ENCODE measurements around the gene CRELD2. TPM values are rescaled to one million over a fixed set of nuclear protein-coding genes. Genes with fewer than 3 reads are reported as not detected.

The CRELD2 gene
- total and polyA plus RNA-seq, 2 of the 8 experiments (the other 6 are each of a cell fraction or from before 2014, with no cell fraction given): 24.5 to 36.6 TPM

DNA sequence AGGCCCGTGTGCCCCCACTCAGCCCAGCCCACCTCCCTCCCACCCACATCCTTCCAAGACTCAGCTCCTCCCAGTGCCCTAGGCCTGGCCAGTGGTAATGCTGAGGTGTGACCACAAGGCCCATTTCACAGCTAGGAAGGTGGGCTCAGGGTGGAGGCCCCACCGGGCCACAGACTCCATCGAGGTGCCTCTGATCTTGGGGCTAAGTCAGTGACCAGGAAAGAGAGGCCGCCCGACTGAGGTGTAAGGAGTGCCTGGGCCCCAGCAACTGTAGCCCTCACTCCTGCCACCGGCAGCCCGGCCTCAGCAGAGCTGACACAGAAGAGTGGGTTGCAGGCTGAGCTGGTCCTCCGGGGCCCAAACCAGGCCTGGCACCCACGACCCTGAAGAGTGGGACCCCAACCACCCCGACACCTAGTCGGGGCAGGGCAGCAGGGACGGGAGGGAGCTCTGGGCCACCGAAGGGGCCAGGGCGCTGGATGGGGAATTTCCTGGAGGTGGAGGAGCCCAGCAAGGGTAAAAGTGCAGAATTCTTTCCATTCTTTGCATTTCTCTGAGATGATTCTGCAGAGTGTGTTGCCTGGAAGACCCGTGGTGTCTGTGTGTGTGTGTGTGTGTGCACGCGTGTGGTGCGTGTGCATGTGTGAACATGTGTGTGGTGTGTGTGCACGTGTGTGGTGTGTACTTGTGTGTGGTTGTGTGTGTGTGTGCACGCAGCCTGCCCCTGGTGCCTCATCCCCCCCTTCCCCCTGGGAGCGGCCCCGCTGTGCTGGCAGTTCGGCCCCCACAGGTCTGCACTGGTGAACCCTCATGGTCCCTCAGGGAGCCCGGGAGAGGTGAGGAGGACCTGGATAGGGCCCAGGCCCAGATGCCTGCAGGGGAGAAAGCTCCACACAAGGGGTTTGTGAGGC, 33.8 kb downstream of the CRELD2 start:
- Histone ChIP-seq H2BK120ac (replicated peaks; ENCODE audit: low read depth, low read length) (no peak overlapping the region), H4K8ac (ENCODE audit: extremely low read depth, insufficient read depth, low read length) (peak overlapping the region; percentile 51), H2AK5ac (ENCODE audit: low read depth, low read length) (no peak overlapping the region), H2AFZ (ENCODE audit: low read length) (no peak overlapping the region), H2BK15ac (ENCODE audit: low read length) (0 out of 2 replicates have a peak overlapping the region, but pooled peaks have one; percentile 29), H3K4me3 (ENCODE audit: extremely low read depth in 1 of 4, insufficient read depth in 2 of 4, low read depth in 3 of 4, low read length in 4 of 4) (no peak overlapping the region), H3K14ac (ENCODE audit: insufficient read length) (no peak overlapping the region), H4K20me1 (replicated peaks in 1 of 2; ENCODE audit: control insufficient read depth in 1 of 2, insufficient read depth in 2 of 2, low read length in 2 of 2) (peaks cover 0 to 2% of the 10 kb centered on the region in 2 experiments), H3K36me3 (ENCODE audit: control insufficient read depth in 2 of 4, insufficient read depth in 4 of 4, low read length in 3 of 4) (no peaks in the 10 kb centered on the region), H3K56ac (replicated peaks; ENCODE audit: insufficient read length, low read depth, low read length) (no peak overlapping the region), H3K4me1 (replicated peaks in 1 of 4; ENCODE audit: control insufficient read depth in 3 of 4, insufficient read depth in 4 of 4, low read length in 3 of 4) (peaks cover 0 to 24% (median 11%) of the 10 kb centered on the region in 4 experiments; a peak in 5 of 7 replicates), H3K79me1 (ENCODE audit: low read depth, low read length) (no peaks in the 10 kb centered on the region), H3K18ac (ENCODE audit: extremely low read depth, low read length) (no peak overlapping the region), H3K4ac (replicated peaks; ENCODE audit: insufficient read length, low read depth, low read length) (no peak overlapping the region), H3K4me2 (ENCODE audit: insufficient read depth in 1 of 2, low read depth in 2 of 2, low read length in 2 of 2) (no peak overlapping the region), H2BK5ac (ENCODE audit: low read depth, low read length) (peak overlapping the region; percentile 83; the same call in 1 of the 2 replicates), H3K23ac (ENCODE audit: insufficient read length) (no peak overlapping the region), H4K5ac (ENCODE audit: insufficient read length, low read depth, low read length) (no peak overlapping the region), H3K79me2 (ENCODE audit: control insufficient read depth in 1 of 2, insufficient read depth in 2 of 2, low read length in 2 of 2) (no peaks in the 10 kb centered on the region), H3K27me3 (replicated peaks in 1 of 4; ENCODE audit: control insufficient read depth in 3 of 4, extremely low read depth in 1 of 4, insufficient read depth in 3 of 4, low read length in 3 of 4) (no peaks in the 10 kb centered on the region), H2BK20ac (ENCODE audit: low read length) (no peak overlapping the region), H3K23me2 (ENCODE audit: low read depth, low read length) (no peaks in the 10 kb centered on the region), H3K9me3 (ENCODE audit: insufficient read depth in 2 of 2, low read depth in 1 of 2, low read length in 1 of 2) (no peaks in the 10 kb centered on the region), H3K27ac (ENCODE audit: low read depth, low read length) (no peak overlapping the region), H2BK12ac (ENCODE audit: low read depth, low read length) (peak overlapping the region; percentile 96; the same call in 1 of the 2 replicates), H4K91ac (replicated peaks; ENCODE audit: insufficient read length, low read length) (peak overlapping the region; percentile 81), H3K9ac (replicated peaks in 1 of 4; ENCODE audit: extremely low read depth in 1 of 4, low read depth in 3 of 4, low read length in 3 of 4) (no peak overlapping the region)
- TF ChIP-seq SIN3A (conservative IDR thresholded peaks at IDR 0.05 in 1 of 2, IDR thresholded peaks at IDR 0.05 in 1 of 2; ENCODE audit: low read depth in 1 of 2, low read length in 2 of 2) (no peak), TEAD4 (IDR thresholded peaks at IDR 0.05; ENCODE audit: low read depth, low read length) (0 out of 2 replicates have a peak, but pooled peaks have one; percentile 12), RBBP5 (IDR thresholded peaks at IDR 0.05; ENCODE audit: borderline replicate concordance, low read depth, low read length) (no peak)
- ChIA-PET POLR2A (ENCODE audit: partially characterized antibody) (interaction anchor here (0.7 to 1.9 kb wide), 7 partner anchors 8 to 19 kb away, joined by 3 to 10 read pairs (median 4); partner anchors contain the start of gene PIM3), CTCF (ENCODE audit: partially characterized antibody) (interaction anchor here (0.6 to 2.4 kb wide), 6 partner anchors 16 to 78 kb away, joined by 3 to 11 read pairs (median 4); no protein-coding TSS in a partner anchor)
- WGBS, 2 experiments (ENCODE audit: extremely low coverage in 1 of 2, insufficient coverage in 1 of 2, insufficient read length in 1 of 2, insufficient replicate concordance in 2 of 2, low coverage in 1 of 2, low lambda C conversion rate in 2 of 2, missing lambda C conversion rate in 1 of 2): 83% methylated on average over 24 of the region's 24 CpGs; no CpG with 5 or more reads in 1 of the 2 experiments
- FAIRE-seq: no peak
- DNase-seq (ENCODE audit: low read depth in 1 of 2, low spot score in 2 of 2): no peak
